Measurements from ENCODE around the gene SLC8B1. TPM values are rescaled to one million over a fixed set of nuclear protein-coding genes. Genes with fewer than 3 reads are reported as not detected.

Gene SLC8B1
- total and polyA plus RNA-seq, 2 donors (not counting 3 experiments of a cell fraction or from before 2014, with no cell fraction given): 29.9 to 45.4 TPM

- intact Hi-C loops (cut with micrococcal nuclease): loop anchor here (1.0 to 10.0 kb wide), 2 partner anchors 109 to 137 kb away; partner anchors contain the start of gene TPCN1
Observed at GRCh38 chr12:113333877-113334785, 778 bp downstream of the SLC8B1 start.

More at GRCh38 chr12:113333877-113334785, 778 bp downstream of the SLC8B1 start:
- Histone ChIP-seq H3K4me2 (ENCODE audit: insufficient read depth, low read length) (peak overlapping the region; percentile 49), H3K9me1 (replicated peaks; ENCODE audit: control insufficient read depth, extremely low read depth, insufficient read depth, low read length) (no peaks in the 10 kb centered on the region), H3K79me2 (ENCODE audit: control insufficient read depth, insufficient read depth, low read length) (peaks cover 6% of the 10 kb centered on the region), H3K27me3 (ENCODE audit: control insufficient read depth in 2 of 2, insufficient read depth in 2 of 2, low read length in 2 of 2) (no peaks in the 10 kb centered on the region), H3K27ac (ENCODE audit: insufficient read depth, low read depth, low read length) (peak overlapping the region; percentile 30), H2AFZ (ENCODE audit: low read depth, low read length) (peak overlapping the region; percentile 67), H3K36me3 (ENCODE audit: control insufficient read depth in 2 of 2, extremely low read depth in 1 of 2, insufficient read depth in 2 of 2, low read length in 2 of 2) (no peaks in the 10 kb centered on the region), H4K20me1 (replicated peaks; ENCODE audit: control insufficient read depth, extremely low read depth, insufficient read depth, low read length) (no peaks in the 10 kb centered on the region), H3K4me1 (ENCODE audit: control insufficient read depth, extremely low read depth, insufficient read depth, low read length) (peaks cover 22% of the 10 kb centered on the region), H3K9ac (replicated peaks; ENCODE audit: extremely low read depth, insufficient read depth, low read length) (peak overlapping the region; percentile 64), H3K9me3 (replicated peaks; ENCODE audit: control insufficient read depth, insufficient read depth, low read length) (no peaks in the 10 kb centered on the region), H3K4me3 (replicated peaks in 1 of 3; ENCODE audit: insufficient read depth in 1 of 3, low read depth in 1 of 3, low read length in 3 of 3) (peak overlapping the region; percentile 70 to 79 (median 78))
- TSS peak; percentile 74 for BruUV-seq (replicated peaks)
- TF ChIP-seq JUN (IDR thresholded peaks at IDR 0.05; ENCODE audit: borderline replicate concordance, insufficient read depth, insufficient read length, low read depth): no peak
- TF ChIP-seq CTCF (IDR thresholded peaks at IDR 0.05; ENCODE audit: extremely low read depth in 1 of 2, insufficient read depth in 1 of 2, low read depth in 1 of 2, low read length in 2 of 2): no peak
- TF ChIP-seq EZH2 (IDR thresholded peaks at IDR 0.05; ENCODE audit: borderline replicate concordance, low read depth, low read length, severe bottlenecking): no peak
- no peak for TF ChIP-seq FOS (IDR thresholded peaks at IDR 0.05; ENCODE audit: borderline replicate concordance, insufficient read depth, low read length)
- no peak for TF ChIP-seq MAX (IDR thresholded peaks at IDR 0.05; ENCODE audit: insufficient read depth, insufficient read length)
- TF ChIP-seq POLR2AphosphoS5 (IDR thresholded peaks at IDR 0.05; ENCODE audit: insufficient read depth, low read depth, low read length): no peak
- no peak for TF ChIP-seq MYC (IDR thresholded peaks at IDR 0.05; ENCODE audit: low read depth, low read length)
- TF ChIP-seq POLR2A (IDR thresholded peaks at IDR 0.05; ENCODE audit: low read depth, low read length): no peak
- no peak for TF ChIP-seq GATA2 (IDR thresholded peaks at IDR 0.05; ENCODE audit: insufficient read depth, insufficient read length, low read depth, low read length)
- CTCF ChIA-PET: interaction anchor here (0.6 to 1.7 kb wide), 7 partner anchors 10 to 91 kb away, joined by 3 to 11 read pairs (median 5); partner anchors contain the start of gene PLBD2
- DNase-seq (ENCODE audit: low read depth, low spot score) (peak; percentile 28), FAIRE-seq (peak; percentile 26)
- POLR2A ChIA-PET: no interaction called here
- dilution Hi-C loops (cut with MboI; ENCODE audit: extremely low pct_ligation_motif_present, low sequenced_read_pairs): no loop called here
